ENCODE results near the gene LOXL3.
"Not testable (repeated sequence)": the region's sequence is repeated elsewhere in the genome, so short reads cannot be mapped to it uniquely, and the experiment has no call there.

Gene LOXL3

DNA sequence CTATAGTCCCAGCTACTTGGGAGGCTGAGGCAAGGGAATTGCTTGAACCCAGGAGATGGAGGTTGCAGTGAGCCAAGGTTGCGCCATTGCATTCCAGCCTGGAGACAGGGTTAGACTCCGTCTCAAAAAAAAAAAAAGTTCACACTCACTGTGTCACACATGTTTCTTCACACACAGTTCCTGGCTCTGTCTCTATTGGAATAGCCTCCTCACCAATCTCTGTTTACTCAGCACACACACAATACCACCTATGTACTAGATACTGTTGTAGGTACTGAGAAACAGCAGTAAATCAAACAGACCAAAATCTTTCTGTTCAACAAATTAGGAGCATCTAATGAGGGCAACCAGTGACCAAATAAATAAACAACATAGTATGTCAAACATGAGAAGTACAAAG, 67.6 kb downstream of the LOXL3 start:
- Mint-ChIP-seq H3K36me3 (peaks cover 8% of the 10 kb centered on the region), H3K9me3 (ENCODE audit: low read depth) (no peaks in the 10 kb centered on the region), H3K27ac (no peak overlapping the region), H3K27me3 (no peaks in the 10 kb centered on the region), H3K4me1 (ENCODE audit: low read depth) (peaks cover 22% of the 10 kb centered on the region), H3K4me3 (no peak overlapping the region)

GRCh38 chr2:74483675-74484164, 70.0 kb downstream of the LOXL3 start:
- H3K4me1 Mint-ChIP-seq (ENCODE audit: low read depth) = peaks cover 38% of the 10 kb centered on the region
- H3K27ac Mint-ChIP-seq; H3K36me3 Mint-ChIP-seq; H3K9me3 Mint-ChIP-seq (ENCODE audit: low read depth); H3K27me3 Mint-ChIP-seq: not testable (repeated sequence)
- peak overlapping the region; percentile 99 for H3K4me3 Mint-ChIP-seq

- H3K4me1 Mint-ChIP-seq (ENCODE audit: low read depth) = peaks cover 38% of the 10 kb centered on the region
- no peaks in the 10 kb centered on the region for H3K36me3 Mint-ChIP-seq
Measured at GRCh38 chr2:74482801-74483674, 70.7 kb downstream of the LOXL3 start, which contains the start of the genes CCDC142 and TTC31. TSS of gene CCDC142 (minus strand) at chr2:74482998. CDS start at chr2:74482837, 161 bp downstream. TSS of gene TTC31 (plus strand) at chr2:74483081. CDS start at chr2:74483096, 15 bp downstream.

More at GRCh38 chr2:74482801-74483674, 70.7 kb downstream of the LOXL3 start, which contains the start of the genes CCDC142 and TTC31:
- peak within 1 kb of the TSS; percentile 99 for H3K4me3 Mint-ChIP-seq
- no peaks in the 10 kb centered on the region for H3K27me3 Mint-ChIP-seq
- peak within 1 kb of the TSS; percentile 99 for H3K27ac Mint-ChIP-seq
- no peaks in the 10 kb centered on the region for H3K9me3 Mint-ChIP-seq (ENCODE audit: low read depth)
